GM12874 (cell line): ENCODE measurements around the gene MICAL2.

Experiments used
- TF ChIP-seq, protein P1 (sequence below): IDR thresholded peaks from 2 replicates; pipeline ENCODE4 v1.5.1; 2011; ENCODE audit warnings: low read depth, mild to moderate bottlenecking, control low read depth, low read length, moderate library complexity; ENCODE audit not compliant: insufficient read depth

The MICAL2 gene

DNA sequence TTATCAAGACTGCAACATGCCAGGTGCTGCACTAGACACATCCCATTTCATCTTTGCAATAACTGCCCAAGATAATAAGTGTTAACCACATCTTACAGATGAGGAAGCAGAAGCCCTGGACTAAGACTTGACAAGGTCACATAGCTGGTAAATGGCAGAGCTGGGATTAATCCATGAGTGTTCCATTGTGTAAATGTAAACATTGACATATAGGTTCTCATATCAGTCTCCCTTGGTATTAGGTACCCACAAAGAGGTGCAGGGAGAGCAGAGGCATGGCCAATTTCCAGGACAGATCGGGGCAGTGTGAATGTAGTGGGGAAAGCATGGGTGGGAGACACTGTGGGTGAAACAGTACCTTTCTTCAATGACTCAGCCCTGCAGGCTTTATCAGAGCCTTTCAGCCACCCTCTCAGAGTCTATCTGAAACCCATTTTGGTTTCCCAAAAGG, 17.9 kb downstream of the MICAL2 start:
- TF ChIP-seq, protein P1, sequence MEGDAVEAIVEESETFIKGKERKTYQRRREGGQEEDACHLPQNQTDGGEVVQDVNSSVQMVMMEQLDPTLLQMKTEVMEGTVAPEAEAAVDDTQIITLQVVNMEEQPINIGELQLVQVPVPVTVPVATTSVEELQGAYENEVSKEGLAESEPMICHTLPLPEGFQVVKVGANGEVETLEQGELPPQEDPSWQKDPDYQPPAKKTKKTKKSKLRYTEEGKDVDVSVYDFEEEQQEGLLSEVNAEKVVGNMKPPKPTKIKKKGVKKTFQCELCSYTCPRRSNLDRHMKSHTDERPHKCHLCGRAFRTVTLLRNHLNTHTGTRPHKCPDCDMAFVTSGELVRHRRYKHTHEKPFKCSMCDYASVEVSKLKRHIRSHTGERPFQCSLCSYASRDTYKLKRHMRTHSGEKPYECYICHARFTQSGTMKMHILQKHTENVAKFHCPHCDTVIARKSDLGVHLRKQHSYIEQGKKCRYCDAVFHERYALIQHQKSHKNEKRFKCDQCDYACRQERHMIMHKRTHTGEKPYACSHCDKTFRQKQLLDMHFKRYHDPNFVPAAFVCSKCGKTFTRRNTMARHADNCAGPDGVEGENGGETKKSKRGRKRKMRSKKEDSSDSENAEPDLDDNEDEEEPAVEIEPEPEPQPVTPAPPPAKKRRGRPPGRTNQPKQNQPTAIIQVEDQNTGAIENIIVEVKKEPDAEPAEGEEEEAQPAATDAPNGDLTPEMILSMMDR, result no peak

DNA sequence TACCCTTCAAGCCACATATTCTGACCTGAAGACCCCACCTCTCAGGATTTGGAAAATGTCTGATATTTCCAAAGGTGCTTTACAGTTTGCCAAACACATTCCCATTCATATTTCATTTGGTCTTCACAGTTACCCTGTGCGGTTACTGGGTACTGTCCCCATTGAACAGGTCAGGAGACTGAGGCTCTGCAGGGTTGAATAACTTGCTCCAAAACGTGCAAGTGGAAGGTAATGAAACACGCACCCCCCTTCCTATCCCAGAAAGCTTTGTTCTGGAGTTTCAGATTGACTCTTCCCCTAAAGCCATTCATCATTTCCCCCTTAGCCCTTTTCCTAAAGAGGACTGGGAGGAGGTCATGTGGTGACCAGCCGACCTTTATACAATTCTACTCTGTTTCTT, 18.8 kb downstream of the MICAL2 start:
- TF ChIP-seq, protein P1, result no peak

DNA sequence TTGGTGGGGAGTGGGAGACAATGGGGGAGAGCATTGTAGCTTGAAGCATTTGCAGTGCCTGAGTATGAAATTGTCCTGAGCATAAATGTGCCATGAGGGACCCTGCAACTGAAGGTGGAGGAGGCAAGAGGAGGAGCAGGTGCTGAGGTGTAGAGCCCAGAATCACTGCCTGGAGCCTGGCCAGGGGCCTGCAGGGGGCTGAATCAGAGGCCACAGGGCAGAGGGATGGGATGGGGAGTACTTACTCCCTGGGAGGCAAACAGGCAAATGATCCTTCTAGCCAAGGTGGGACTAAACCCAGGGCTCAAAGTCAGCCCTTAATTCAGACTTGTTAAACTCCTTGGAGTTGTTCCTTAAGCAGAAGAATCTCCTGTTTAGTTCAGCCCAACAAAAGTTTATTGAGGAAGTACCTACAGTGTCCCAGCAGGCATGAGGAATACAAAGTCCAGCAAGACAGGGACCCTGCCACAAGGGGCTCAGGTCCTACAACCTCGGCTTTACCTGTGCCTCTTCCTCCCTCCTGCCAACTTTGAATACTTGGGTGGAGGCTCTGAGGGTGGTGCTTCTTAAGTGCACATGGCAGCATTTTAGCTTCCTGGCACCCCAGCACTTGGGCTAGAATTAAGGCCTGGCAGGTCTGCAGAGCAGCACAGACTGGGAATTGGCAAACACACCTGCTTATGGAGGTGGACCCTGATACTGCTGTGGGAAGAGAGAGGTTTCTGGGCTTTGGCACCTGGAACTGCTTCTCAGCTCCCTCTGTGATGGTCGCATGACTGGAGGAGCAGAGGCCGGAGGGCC, 20.0 kb downstream of the MICAL2 start:
- TF ChIP-seq, protein P1, result no peak

DNA sequence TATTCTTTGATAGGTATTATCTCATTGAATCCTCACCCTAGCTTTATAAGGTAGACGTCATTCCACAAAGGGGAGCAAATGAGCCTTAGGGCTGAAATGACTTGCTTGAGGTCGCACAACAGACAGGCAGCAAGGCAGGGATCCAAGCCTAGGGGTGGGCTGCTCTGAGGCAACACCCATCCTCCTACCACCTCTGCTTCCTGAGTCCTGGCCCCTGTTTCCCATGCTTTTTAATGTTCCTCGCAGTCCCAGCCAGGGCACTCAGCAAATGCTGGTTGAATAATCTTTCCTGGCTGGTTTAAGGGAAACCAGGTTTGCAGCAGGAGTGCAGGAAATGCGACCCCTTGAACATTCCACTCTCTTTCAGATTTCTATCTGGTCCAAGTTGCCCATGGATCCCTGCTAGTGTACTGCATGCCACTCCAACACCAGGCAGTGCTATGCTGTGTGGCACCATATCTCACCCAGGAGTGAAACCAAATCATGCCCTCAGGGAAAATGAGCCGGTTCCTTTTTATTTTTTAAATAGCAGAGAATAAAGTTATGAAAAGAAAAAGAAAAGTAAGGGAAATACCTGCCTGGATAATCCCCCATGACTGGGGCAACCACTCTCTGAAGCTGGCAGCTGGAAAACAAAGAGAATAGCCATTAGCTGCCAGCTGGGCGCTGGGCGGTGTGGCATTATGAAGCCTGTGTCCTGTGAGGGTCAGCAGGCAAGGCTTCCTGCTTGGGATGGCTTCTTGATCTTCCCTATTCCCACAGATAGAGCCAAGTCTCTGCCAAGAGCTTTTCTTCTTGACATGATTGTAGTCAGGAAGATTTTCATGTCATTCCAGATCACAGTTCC, 21.8 kb downstream of the MICAL2 start:
- TF ChIP-seq, protein P1, result no peak

DNA sequence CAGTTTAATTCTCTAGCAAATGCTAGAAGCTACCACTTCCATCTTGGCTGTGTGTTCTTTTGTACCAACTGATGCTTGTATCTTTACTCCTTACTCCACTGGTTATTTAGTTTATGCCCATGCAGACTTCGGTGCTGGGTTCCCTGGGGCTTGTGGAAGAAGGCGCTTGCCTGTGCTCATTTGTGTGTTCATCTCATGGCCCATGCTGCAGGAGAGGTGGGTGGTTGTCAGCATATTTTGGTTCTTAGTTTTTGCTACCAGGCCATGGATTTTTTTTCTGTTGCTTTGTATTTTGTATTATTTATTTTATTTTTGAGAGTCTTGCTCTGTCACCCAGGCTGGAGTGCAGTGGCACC, 22.4 kb downstream of the MICAL2 start:
- TF ChIP-seq, protein P1, result no peak

DNA sequence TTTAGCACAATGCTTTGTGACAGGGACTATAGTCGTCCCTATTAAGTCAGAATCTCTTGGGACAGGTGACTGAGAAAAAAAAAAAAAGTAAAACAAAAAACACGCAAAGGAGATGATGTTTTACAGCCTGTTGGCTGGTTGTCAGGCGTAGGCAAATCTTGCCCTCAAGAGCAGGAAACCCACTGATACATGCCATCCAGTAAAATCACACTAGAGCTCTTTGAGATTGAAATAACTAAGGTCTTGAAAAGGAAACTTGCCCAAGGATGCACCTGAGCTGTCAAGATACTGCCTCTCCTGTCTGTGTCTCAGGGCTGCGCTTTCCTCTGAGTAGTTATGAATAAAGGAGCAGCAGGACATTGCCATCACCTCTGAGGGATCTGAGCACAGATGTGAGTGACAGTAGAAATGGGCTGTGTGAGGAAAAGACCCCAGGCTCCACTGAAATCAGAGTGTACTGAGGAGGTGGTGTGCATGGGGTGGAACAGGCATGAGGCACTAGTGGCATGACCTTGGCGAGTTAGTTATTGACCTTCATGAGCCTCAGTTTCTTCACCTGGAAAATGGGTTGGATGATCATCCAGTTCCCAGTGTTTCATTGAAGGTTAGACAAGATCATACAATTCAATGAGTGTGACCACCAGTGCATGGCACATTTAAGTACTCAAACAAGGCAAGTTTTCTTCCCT, 23.3 kb downstream of the MICAL2 start:
- TF ChIP-seq, protein P1, result no peak

DNA sequence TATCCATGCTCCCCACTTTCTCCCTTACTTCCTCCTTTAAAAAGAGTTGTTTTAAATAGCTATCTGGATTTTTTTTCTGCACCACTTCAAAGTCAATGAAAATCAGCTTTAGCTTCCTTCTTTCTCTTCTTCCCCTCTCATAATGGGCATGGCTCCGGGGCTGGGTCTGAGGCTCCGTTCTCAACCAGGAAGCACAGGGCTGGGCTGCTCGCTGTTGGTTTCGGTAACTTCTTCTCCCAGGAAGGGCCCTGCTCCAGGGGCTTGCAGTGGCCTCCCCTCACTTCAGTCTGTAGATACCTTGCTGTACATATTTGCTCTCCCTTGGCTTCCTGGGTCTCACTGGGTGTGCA, 23.8 kb downstream of the MICAL2 start:
- TF ChIP-seq, protein P1, result no peak
